H1 (cell line): ENCODE results near the gene HGFAC. TPM values are rescaled to one million over a fixed set of nuclear protein-coding genes. Genes with fewer than 3 reads are reported as not detected.

Experiments
- CTCF ChIA-PET: fragments of 300-600 bp; sonication (Branson Sonifier 250); formaldehyde crosslinking; loops from one replicate; lab custom pipeline; 2021; ENCODE audit not compliant: partially characterized antibody; lab: Charles Lee
- POLR2A ChIA-PET: fragments of 300-600 bp; sonication (Branson Sonifier 250); formaldehyde crosslinking; loops from one replicate; lab custom pipeline; 2021; ENCODE audit warnings: inconsistent platforms; ENCODE audit not compliant: partially characterized antibody; lab: Charles Lee
- DNase-seq, 2 experiments: peaks; one replicate each; pipeline versions ENCODE4 v3.0.0 to v3.0.0-alpha.2; 2010 to 2022; ENCODE audit warnings: low spot score in 2 of 2, low read depth in 1 of 2, mixed read lengths in 1 of 2
- FAIRE-seq: peaks from 2 replicates; lab custom pipeline; 2011; peaks lifted over from hg19 to GRCh38; lab: Jason Lieb, UNC
- H2AFZ ChIP-seq: 2 replicates; pipeline ENCODE4 v1.8.1; 2012; ENCODE audit warnings: low read length, inconsistent platforms
- H2AK5ac ChIP-seq: 2 replicates; pipeline ENCODE4 v1.6.1; 2013; ENCODE audit warnings: low read depth, low read length
- H2BK120ac ChIP-seq: replicated peaks from 2 replicates; pipeline ENCODE3; 2013; ENCODE audit warnings: low read depth, low read length, inconsistent platforms
- H2BK12ac ChIP-seq: 2 replicates; pipeline ENCODE4 v1.6.1; 2013; ENCODE audit warnings: low read depth, low read length
- H2BK15ac ChIP-seq: 2 replicates; pipeline ENCODE4 v1.6.1; 2013; ENCODE audit warnings: low read length
- H2BK20ac ChIP-seq: 2 replicates; pipeline ENCODE4 v1.6.1; 2013; ENCODE audit warnings: low read length
- H2BK5ac ChIP-seq: 2 replicates; pipeline ENCODE4 v1.6.1; 2013; ENCODE audit warnings: low read depth, low read length
- H3K14ac ChIP-seq: 2 replicates; pipeline ENCODE4 v1.6.1; 2013; ENCODE audit warnings: inconsistent platforms; ENCODE audit not compliant: insufficient read length
- H3K18ac ChIP-seq: 2 replicates; pipeline ENCODE4 v1.6.1; 2013; ENCODE audit warnings: low read length; ENCODE audit errors: extremely low read depth
- H3K23ac ChIP-seq: 2 replicates; pipeline ENCODE4 v1.6.1; 2013; ENCODE audit warnings: inconsistent platforms; ENCODE audit not compliant: insufficient read length
- H3K23me2 ChIP-seq: 2 replicates; pipeline ENCODE4 v1.6.1; 2013; ENCODE audit warnings: low read depth, low read length
- H3K27ac ChIP-seq: 2 replicates; pipeline ENCODE4 v1.6.1; 2011; ENCODE audit warnings: low read depth, low read length, inconsistent platforms
- H3K27me3 ChIP-seq, 4 experiments: replicated peaks in 1 of 4; 1 replicate in 1 of 4; 2 replicates in 3 of 4; pipeline versions ENCODE4 v1.6.1 to v1.8.1; 2011 to 2013; ENCODE audit warnings: low read length in 3 of 4, mild to moderate bottlenecking in 3 of 4, inconsistent platforms in 2 of 4, mixed read lengths in 2 of 4, moderate library complexity in 1 of 4; ENCODE audit not compliant: control insufficient read depth in 3 of 4, insufficient read depth in 3 of 4; ENCODE audit errors: extremely low read depth in 1 of 4
- H3K36me3 ChIP-seq, 4 experiments: 2 replicates each; pipeline versions ENCODE4 v1.6.1 to v1.8.1; 2011 to 2013; ENCODE audit warnings: mild to moderate bottlenecking in 4 of 4, low read length in 3 of 4, moderate library complexity in 2 of 4, control low read depth in 1 of 4, inconsistent platforms in 1 of 4; ENCODE audit not compliant: insufficient read depth in 4 of 4, control insufficient read depth in 2 of 4
- H3K4ac ChIP-seq: replicated peaks from 2 replicates; pipeline ENCODE3; 2013; ENCODE audit warnings: low read length, low read depth, mixed read lengths, inconsistent platforms; ENCODE audit not compliant: insufficient read length
- H3K4me1 ChIP-seq, 4 experiments: replicated peaks in 1 of 4; 1 replicate in 1 of 4; 2 replicates in 3 of 4; pipeline versions ENCODE4 v1.6.1 to v1.8.1; 2011 to 2013; ENCODE audit warnings: low read length in 3 of 4, inconsistent platforms in 2 of 4, mixed read lengths in 1 of 4; ENCODE audit not compliant: insufficient read depth in 4 of 4, control insufficient read depth in 3 of 4
- H3K4me2 ChIP-seq, 2 experiments: 2 replicates each; pipeline versions ENCODE4 v1.6.1 to v1.8.1; 2011 to 2013; ENCODE audit warnings: low read depth in 2 of 2, low read length in 2 of 2, control low read depth in 1 of 2, inconsistent platforms in 1 of 2, mild to moderate bottlenecking in 1 of 2; ENCODE audit not compliant: insufficient read depth in 1 of 2
- H3K4me3 ChIP-seq, 4 experiments: fragments of 200-600, 300-600 bp in 1 of 4; sonication (generic), shearing (Covaris generic), sonication (Bioruptor Twin) in 1 of 4; 2 replicates each; pipeline versions ENCODE4 v1.5.1 to v1.8.1; 2011 to 2016; ENCODE audit warnings: low read length in 4 of 4, low read depth in 3 of 4, control low read depth in 2 of 4, inconsistent platforms in 2 of 4, mild to moderate bottlenecking in 2 of 4, mixed read lengths in 1 of 4, moderate library complexity in 1 of 4; ENCODE audit not compliant: insufficient read depth in 2 of 4; ENCODE audit errors: extremely low read depth in 1 of 4
- H3K56ac ChIP-seq: replicated peaks from 2 replicates; pipeline ENCODE3; 2013; ENCODE audit warnings: low read depth, mild to moderate bottlenecking, mixed read lengths, low read length, inconsistent platforms; ENCODE audit not compliant: insufficient read length
- H3K79me1 ChIP-seq: 2 replicates; pipeline ENCODE4 v1.6.1; 2013; ENCODE audit warnings: low read depth, low read length, control low read depth
- H3K79me2 ChIP-seq, 2 experiments: 2 replicates each; pipeline versions ENCODE4 v1.6.1 to v1.8.1; 2012 to 2013; ENCODE audit warnings: low read length in 2 of 2, mild to moderate bottlenecking in 2 of 2, inconsistent platforms in 1 of 2; ENCODE audit not compliant: insufficient read depth in 2 of 2, control insufficient read depth in 1 of 2
- H3K9ac ChIP-seq, 4 experiments: replicated peaks in 1 of 4; 1 replicate in 1 of 4; 2 replicates in 3 of 4; pipeline versions ENCODE4 v1.6.1 to v1.8.1; 2011 to 2013; ENCODE audit warnings: low read depth in 3 of 4, low read length in 3 of 4, control low read depth in 2 of 4, mild to moderate bottlenecking in 2 of 4, moderate library complexity in 2 of 4, inconsistent platforms in 1 of 4; ENCODE audit errors: extremely low read depth in 1 of 4
- H3K9me3 ChIP-seq, 2 experiments: 2 replicates each; pipeline versions ENCODE4 v1.6.1 to v1.8.1; 2012 to 2013; ENCODE audit warnings: mild to moderate bottlenecking in 2 of 2, moderate library complexity in 2 of 2, control low read depth in 1 of 2, inconsistent platforms in 1 of 2, low read depth in 1 of 2, low read length in 1 of 2, mixed read lengths in 1 of 2; ENCODE audit not compliant: insufficient read depth in 2 of 2
- H4K20me1 ChIP-seq, 2 experiments: replicated peaks in 1 of 2; 2 replicates each; pipeline versions ENCODE3 to v1.8.1; 2011 to 2013; ENCODE audit warnings: inconsistent platforms in 2 of 2, low read length in 2 of 2, mild to moderate bottlenecking in 1 of 2; ENCODE audit not compliant: insufficient read depth in 2 of 2, control insufficient read depth in 1 of 2
- H4K5ac ChIP-seq: 2 replicates; pipeline ENCODE4 v1.6.1; 2013; ENCODE audit warnings: low read length, low read depth, mixed read lengths, inconsistent platforms; ENCODE audit not compliant: insufficient read length
- H4K8ac ChIP-seq: 2 replicates; pipeline ENCODE4 v1.8.0; 2013; ENCODE audit warnings: mild to moderate bottlenecking, moderate library complexity, low read length, inconsistent platforms; ENCODE audit not compliant: insufficient read depth; ENCODE audit errors: extremely low read depth
- H4K91ac ChIP-seq: replicated peaks from 2 replicates; pipeline ENCODE3; 2013; ENCODE audit warnings: low read length, mixed read lengths, inconsistent platforms; ENCODE audit not compliant: insufficient read length
- ASH2L ChIP-seq: fragments of 200-600, 300-600 bp; sonication (generic); IDR thresholded peaks from one replicate; pipeline ENCODE4 v1.7.1; 2017; ENCODE audit warnings: low read length
- ATF3 ChIP-seq: IDR thresholded peaks from 2 replicates; pipeline ENCODE4 v1.6.1; 2011; ENCODE audit warnings: low read depth, mild to moderate bottlenecking, low read length; ENCODE audit not compliant: insufficient read depth
- BACH1 ChIP-seq: IDR thresholded peaks from 2 replicates; pipeline ENCODE4 v1.6.1; 2012; ENCODE audit warnings: low read length, improper control_type of control experiment
- CBX5 ChIP-seq: fragments of 300-800, 300-1000 bp; sonication (generic); IDR thresholded peaks from 2 replicates; pipeline ENCODE4 v1.7.1; 2016; ENCODE audit warnings: antibody characterized with exemption, low read length, low read depth
- CEBPB ChIP-seq: IDR thresholded peaks from 2 replicates; pipeline ENCODE4 v1.6.1; 2012; ENCODE audit warnings: low read depth, low read length
- EGR1 ChIP-seq: IDR thresholded peaks from 2 replicates; pipeline ENCODE4 v1.6.1; 2011; ENCODE audit warnings: low read depth, low read length, borderline replicate concordance
- EP300 ChIP-seq, 2 experiments: IDR thresholded peaks; 1 replicate in 1 of 2; 2 replicates in 1 of 2; pipeline ENCODE4 v1.6.1; 2011 to 2012; ENCODE audit warnings: low read depth in 2 of 2, low read length in 2 of 2, mild to moderate bottlenecking in 2 of 2, borderline replicate concordance in 1 of 2, inconsistent platforms in 1 of 2, moderate library complexity in 1 of 2
- HDAC2 ChIP-seq, 2 experiments: fragments of 300-600 bp in 1 of 2; sonication (generic) in 1 of 2; IDR thresholded peaks; 2 replicates each; pipeline ENCODE4 v1.6.1; 2011 to 2012; ENCODE audit warnings: low read depth in 2 of 2, low read length in 2 of 2, mild to moderate bottlenecking in 2 of 2, moderate library complexity in 2 of 2, borderline replicate concordance in 1 of 2, inconsistent platforms in 1 of 2
- JUND ChIP-seq: IDR thresholded peaks from 2 replicates; pipeline ENCODE4 v1.6.1; 2011; ENCODE audit warnings: mild to moderate bottlenecking, improper control_type of control experiment, low read length
- POU5F1 ChIP-seq: IDR thresholded peaks from 2 replicates; pipeline ENCODE4 v1.6.1; 2011; ENCODE audit warnings: low read depth, mild to moderate bottlenecking, low read length, moderate library complexity
- RAD21 ChIP-seq, 2 experiments: IDR thresholded peaks in 1 of 2; conservative IDR thresholded peaks in 1 of 2; 2 replicates each; pipeline ENCODE4 v1.6.1; 2011; ENCODE audit warnings: low read depth in 2 of 2, low read length in 2 of 2, improper control_type of control experiment in 1 of 2, inconsistent platforms in 1 of 2, mild to moderate bottlenecking in 1 of 2, moderate library complexity in 1 of 2
- RFX5 ChIP-seq: IDR thresholded peaks from 2 replicates; pipeline ENCODE4 v1.6.1; 2011; ENCODE audit warnings: low read depth, low read length, improper control_type of control experiment, borderline replicate concordance
- WGBS, 2 experiments: shearing (Covaris generic) in 1 of 2; methylation state at CpG; one replicate each; pipeline versions ENCODE4 v1.1.6 to v1.1.7; 2013 to 2015; ENCODE audit warnings: low lambda C conversion rate in 2 of 2, mixed read lengths in 2 of 2, inconsistent platforms in 1 of 2, low coverage in 1 of 2, missing lambda C conversion rate in 1 of 2; ENCODE audit not compliant: insufficient replicate concordance in 2 of 2, insufficient coverage in 1 of 2, insufficient read length in 1 of 2; ENCODE audit errors: extremely low coverage in 1 of 2, missing lambda C conversion rate in 1 of 2; 5-methylcytosine and 5-hydroxymethylcytosine counted together
- polyA plus RNA-seq, 7 experiments: library from polyadenylated mRNA; depleted of rRNA in 3 of 7; stranded (reverse) in 5 of 7; unstranded in 2 of 7; fragments of >200 nt in 5 of 7; fragments of 200-250 nt in 2 of 7; gene quantifications; 1 replicate in 5 of 7; 2 replicates in 1 of 7; 4 replicates in 1 of 7; pipeline versions ENCODE4 v1.2.1 to v1.2.3, GENCODE V29; 2011 to 2013; ENCODE audit warnings: missing spikeins in 2 of 7, mixed read lengths in 2 of 7
- total RNA-seq: library from RNA; stranded (reverse); fragmentation: NEBNext Ultra II Directional; extraction: Animal tissue kit (Norgen Biotek cat#: 25700); gene quantifications from 2 replicates; pipeline ENCODE4 v1.2.1, GENCODE V29; 2021

HGFAC gene
- total and polyA plus RNA-seq, 2 of the 8 experiments (the other 6 are each of a cell fraction or from before 2014, with no cell fraction given): 0.14 to 0.15 TPM

DNA sequence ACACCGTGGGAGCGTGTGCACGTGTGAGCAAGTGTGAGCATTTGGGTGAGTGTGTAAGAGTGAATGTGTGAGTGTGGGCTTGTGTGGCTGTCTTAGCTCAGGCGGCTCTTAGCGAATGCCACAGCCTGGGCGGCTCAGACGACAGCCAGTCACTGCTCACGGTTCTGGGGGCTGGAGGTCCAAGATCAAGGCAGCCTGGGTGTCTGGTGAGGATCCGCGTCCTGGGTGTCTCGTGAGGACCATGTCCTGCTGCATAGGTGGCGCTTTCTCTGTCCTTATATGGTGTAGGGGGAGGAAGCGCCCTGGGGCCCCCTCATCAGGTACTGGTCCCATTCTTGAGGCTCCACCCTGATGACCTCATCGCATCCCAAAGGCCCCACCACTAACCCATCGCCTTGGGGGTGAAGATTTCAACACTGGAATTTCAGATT lies 25.8 kb downstream of the HGFAC start:
- no peak overlapping the region for H2BK120ac ChIP-seq
- no peak for DNase-seq
- 0 out of 2 replicates have a peak overlapping the region, but pooled peaks have one; percentile 53 for H2AK5ac ChIP-seq
- H3K56ac ChIP-seq: no peak overlapping the region
- H3K79me2 ChIP-seq: no peaks in the 10 kb centered on the region
- H3K18ac ChIP-seq: no peak overlapping the region
- peaks cover 5% of the 10 kb centered on the region for H3K23me2 ChIP-seq
- no peaks in the 10 kb centered on the region for H3K4me1 ChIP-seq
- H3K36me3 ChIP-seq: no peaks in the 10 kb centered on the region
- H3K4me2 ChIP-seq: no peak overlapping the region
- peak overlapping the region; percentile 98; the same call in 1 of the 2 replicates for H2BK15ac ChIP-seq
- H2AFZ ChIP-seq: no peak overlapping the region
- H2BK5ac ChIP-seq: no peak overlapping the region; the same call in 1 of the 2 replicates
- H4K8ac ChIP-seq: peak overlapping the region; percentile 57; the same call in 1 of the 2 replicates
- no peak overlapping the region for H4K91ac ChIP-seq
- H2BK20ac ChIP-seq: no peak overlapping the region
- POLR2A ChIA-PET: no interaction called here
- H4K5ac ChIP-seq: no peak overlapping the region
- H3K27me3 ChIP-seq: peaks cover 3 to 59% (median 40%) of the 10 kb centered on the region in 4 experiments
- no peak overlapping the region for H3K4ac ChIP-seq
- H2BK12ac ChIP-seq: peak overlapping the region; percentile 55; the same call in 1 of the 2 replicates
- H3K27ac ChIP-seq: no peak overlapping the region
- no peak overlapping the region for H3K23ac ChIP-seq
- H3K79me1 ChIP-seq: peaks cover 6% of the 10 kb centered on the region; the same call in 1 of the 2 replicates
- no peak overlapping the region for H3K4me3 ChIP-seq
- peaks cover 0 to 17% of the 10 kb centered on the region in 2 experiments for H4K20me1 ChIP-seq
- WGBS, 2 experiments: 86% methylated on average over 15 of the region's 15 CpGs; no CpG with 5 or more reads in 1 of the 2 experiments
- no peak for FAIRE-seq
- no peak overlapping the region for H3K9ac ChIP-seq
- H3K9me3 ChIP-seq: peaks cover 0 to 6% of the 10 kb centered on the region in 2 experiments; a peak in 2 of 4 replicates
- CTCF ChIA-PET: interaction anchor here (3.6 kb wide), 1 partner anchor 11 kb away, joined by 48 read pairs; no protein-coding TSS in a partner anchor
- H3K14ac ChIP-seq: no peak overlapping the region
- no peak for TF ChIP-seq CBX5
- TF ChIP-seq HDAC2 (IDR thresholded peaks at IDR 0.05; ENCODE audit: borderline replicate concordance in 1 of 2, low read depth in 2 of 2, low read length in 2 of 2): no peak
- no peak for TF ChIP-seq RAD21 (IDR thresholded peaks at IDR 0.05 in 1 of 2, conservative IDR thresholded peaks at IDR 0.05 in 1 of 2; ENCODE audit: low read depth in 2 of 2, low read length in 2 of 2)
- no peak for TF ChIP-seq RFX5
- no peak for TF ChIP-seq EP300 (IDR thresholded peaks at IDR 0.05; ENCODE audit: borderline replicate concordance in 1 of 2, low read depth in 2 of 2, low read length in 2 of 2)
- TF ChIP-seq EGR1: no peak
- no peak for TF ChIP-seq ASH2L
- TF ChIP-seq CEBPB: no peak
- no peak for TF ChIP-seq POU5F1
- no peak for TF ChIP-seq JUND
- no peak for TF ChIP-seq BACH1
- no peak for TF ChIP-seq ATF3
